Keratinocyte (primary cell): Measurements from ENCODE around the gene FOXJ1. TPM values are rescaled to one million over a fixed set of nuclear protein-coding genes. Genes with fewer than 3 reads are reported as not detected.

Experiments
- DNase-seq: peaks from one replicate; pipeline ENCODE4 v3.0.0-alpha.2; 2011; ENCODE audit warnings: low read depth, missing footprints, low spot score
- FAIRE-seq: peaks from 2 replicates; lab custom pipeline; 2011; peaks lifted over from hg19 to GRCh38; lab: Jason Lieb, UNC
- H2AFZ ChIP-seq: 2 replicates; pipeline ENCODE4 v1.6.0; 2012; ENCODE audit warnings: low read length, control low read depth, inconsistent platforms; ENCODE audit not compliant: control insufficient read depth
- H3K27ac ChIP-seq: 2 replicates; pipeline ENCODE4 v1.5.1; 2011; ENCODE audit warnings: low read length; ENCODE audit not compliant: control insufficient read depth, insufficient read depth
- H3K27me3 ChIP-seq: 3 replicates; pipeline ENCODE4 v1.6.0; 2011; ENCODE audit warnings: low read length; ENCODE audit not compliant: control insufficient read depth, insufficient read depth; ENCODE audit errors: extremely low read depth
- H3K36me3 ChIP-seq, 2 experiments: 2 replicates in 1 of 2; 3 replicates in 1 of 2; pipeline ENCODE4 v1.5.1; 2011; ENCODE audit warnings: low read length in 2 of 2, mild to moderate bottlenecking in 1 of 2; ENCODE audit not compliant: control insufficient read depth in 2 of 2, insufficient read depth in 2 of 2; ENCODE audit errors: extremely low read depth in 1 of 2
- H3K4me1 ChIP-seq: 3 replicates; pipeline ENCODE4 v1.5.1; 2011; ENCODE audit warnings: low read length; ENCODE audit not compliant: control insufficient read depth, insufficient read depth; ENCODE audit errors: extremely low read depth
- H3K4me2 ChIP-seq: 3 replicates; pipeline ENCODE4 v1.6.0; 2011; ENCODE audit warnings: low read depth, low read length; ENCODE audit not compliant: control insufficient read depth, insufficient read depth; ENCODE audit errors: extremely low read depth
- H3K4me3 ChIP-seq, 3 experiments: fragments of 200-600 bp in 1 of 3; sonication (generic) in 1 of 3; 2 replicates in 2 of 3; 3 replicates in 1 of 3; pipeline ENCODE4 v1.5.1; 2011 to 2016; ENCODE audit warnings: low read length in 3 of 3, mild to moderate bottlenecking in 3 of 3, control low read depth in 2 of 3, inconsistent platforms in 1 of 3, low read depth in 1 of 3, mixed read lengths in 1 of 3, mixed run types in 1 of 3, moderate library complexity in 1 of 3; ENCODE audit not compliant: control insufficient read depth in 2 of 3, insufficient read depth in 2 of 3; ENCODE audit errors: extremely low read depth in 1 of 3
- H3K79me2 ChIP-seq: 2 replicates; pipeline ENCODE4 v1.6.0; 2012; ENCODE audit warnings: low read length; ENCODE audit not compliant: control insufficient read depth, insufficient read depth
- H3K9ac ChIP-seq: 3 replicates; pipeline ENCODE4 v1.6.0; 2011; ENCODE audit warnings: low read length; ENCODE audit not compliant: control insufficient read depth, insufficient read depth; ENCODE audit errors: extremely low read depth
- H3K9me1 ChIP-seq: 3 replicates; pipeline ENCODE4 v1.6.0; 2011; ENCODE audit warnings: low read length; ENCODE audit not compliant: control insufficient read depth, insufficient read depth; ENCODE audit errors: extremely low read depth
- H3K9me3 ChIP-seq: 2 replicates; pipeline ENCODE4 v1.5.1; 2012; ENCODE audit warnings: low read depth, low read length; ENCODE audit not compliant: control insufficient read depth
- H4K20me1 ChIP-seq: 3 replicates; pipeline ENCODE4 v1.6.0; 2011; ENCODE audit warnings: low read length; ENCODE audit not compliant: control insufficient read depth, insufficient read depth; ENCODE audit errors: extremely low read depth
- EZH2 ChIP-seq: IDR thresholded peaks from one replicate; pipeline ENCODE4 v1.6.1; 2012; ENCODE audit warnings: inconsistent platforms, mild to moderate bottlenecking, low read length, moderate library complexity
- dilution Hi-C: fragments of 300-500 bp; cut with MboI; formaldehyde crosslinking; loops from one replicate; pipeline ENCODE4 v1.7.0; 2020; ENCODE audit warnings: low sequenced_read_pairs; ENCODE audit not compliant: extremely low pct_ligation_motif_present
- polyA plus RNA-seq, 5 experiments: library from polyadenylated mRNA; depleted of rRNA in 3 of 5; stranded (reverse) in 3 of 5; stranded (forward) in 1 of 5; unstranded in 1 of 5; fragments of >200 nt; gene quantifications; 1 replicate in 1 of 5; 2 replicates in 3 of 5; 3 replicates in 1 of 5; pipeline versions ENCODE4 v1.2.1 to v1.2.3, GENCODE V29; 2011 to 2012; ENCODE audit warnings: missing spikeins in 2 of 5, low read depth in 1 of 5, low replicate concordance in 1 of 5
- TF ChIP-seq, protein P1 (sequence below), 3 experiments: IDR thresholded peaks in 1 of 3; conservative IDR thresholded peaks in 1 of 3; optimal IDR thresholded peaks in 1 of 3; 2 replicates in 2 of 3; 3 replicates in 1 of 3; pipeline versions ENCODE3 to v1.5.1; 2011; ENCODE audit warnings: low read length in 3 of 3, mild to moderate bottlenecking in 3 of 3, moderate library complexity in 2 of 3, control low read depth in 1 of 3, inconsistent platforms in 1 of 3; ENCODE audit not compliant: insufficient read depth in 2 of 3; ENCODE audit errors: extremely low read depth in 1 of 3

The FOXJ1 gene
- polyA plus RNA-seq, 1 donor (not counting 4 experiments of a cell fraction or from before 2014, with no cell fraction given) = 0.03 TPM

DNA sequence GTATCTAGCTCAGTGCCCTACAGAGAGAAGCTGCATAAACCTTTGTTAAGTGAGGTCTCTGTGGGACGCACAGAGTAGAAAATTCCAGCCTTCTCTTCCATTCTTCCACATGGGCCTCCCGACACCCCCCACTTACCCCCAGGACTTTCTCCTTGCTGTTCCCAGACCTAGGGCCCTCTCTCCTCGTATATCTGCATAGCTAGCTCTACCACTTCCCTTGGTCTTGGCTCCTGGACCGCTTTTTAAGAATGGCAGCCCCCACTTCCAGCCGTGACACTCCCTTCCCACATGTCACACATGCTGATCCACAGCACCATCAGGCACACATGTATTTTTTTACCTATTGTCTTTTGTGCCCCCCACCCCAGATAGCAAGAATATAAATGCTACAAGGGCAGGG, 16.7 kb upstream of the FOXJ1 start:
- Histone ChIP-seq H3K4me1 (no peaks in the 10 kb centered on the region), H3K27me3 (peaks cover 8% of the 10 kb centered on the region), H3K27ac (no peak overlapping the region), H3K36me3 (no peaks in the 10 kb centered on the region), H3K9me3 (no peaks in the 10 kb centered on the region), H3K4me2 (no peak overlapping the region), H3K4me3 (no peak overlapping the region), H3K9ac (no peak overlapping the region), H4K20me1 (no peaks in the 10 kb centered on the region), H3K79me2 (no peaks in the 10 kb centered on the region), H2AFZ (no peak overlapping the region), H3K9me1 (no peaks in the 10 kb centered on the region)
- FAIRE-seq (no peak), DNase-seq (no peak)
- TF ChIP-seq, protein P1, sequence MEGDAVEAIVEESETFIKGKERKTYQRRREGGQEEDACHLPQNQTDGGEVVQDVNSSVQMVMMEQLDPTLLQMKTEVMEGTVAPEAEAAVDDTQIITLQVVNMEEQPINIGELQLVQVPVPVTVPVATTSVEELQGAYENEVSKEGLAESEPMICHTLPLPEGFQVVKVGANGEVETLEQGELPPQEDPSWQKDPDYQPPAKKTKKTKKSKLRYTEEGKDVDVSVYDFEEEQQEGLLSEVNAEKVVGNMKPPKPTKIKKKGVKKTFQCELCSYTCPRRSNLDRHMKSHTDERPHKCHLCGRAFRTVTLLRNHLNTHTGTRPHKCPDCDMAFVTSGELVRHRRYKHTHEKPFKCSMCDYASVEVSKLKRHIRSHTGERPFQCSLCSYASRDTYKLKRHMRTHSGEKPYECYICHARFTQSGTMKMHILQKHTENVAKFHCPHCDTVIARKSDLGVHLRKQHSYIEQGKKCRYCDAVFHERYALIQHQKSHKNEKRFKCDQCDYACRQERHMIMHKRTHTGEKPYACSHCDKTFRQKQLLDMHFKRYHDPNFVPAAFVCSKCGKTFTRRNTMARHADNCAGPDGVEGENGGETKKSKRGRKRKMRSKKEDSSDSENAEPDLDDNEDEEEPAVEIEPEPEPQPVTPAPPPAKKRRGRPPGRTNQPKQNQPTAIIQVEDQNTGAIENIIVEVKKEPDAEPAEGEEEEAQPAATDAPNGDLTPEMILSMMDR (optimal IDR thresholded peaks at IDR 0.05 in 1 of 3, IDR thresholded peaks at IDR 0.05 in 1 of 3, conservative IDR thresholded peaks at IDR 0.05 in 1 of 3; ENCODE audit: extremely low read depth in 1 of 3, insufficient read depth in 2 of 3, low read length in 3 of 3) = no peak
- TF ChIP-seq EZH2 = no peak
- dilution Hi-C loops = no loop called here

DNA sequence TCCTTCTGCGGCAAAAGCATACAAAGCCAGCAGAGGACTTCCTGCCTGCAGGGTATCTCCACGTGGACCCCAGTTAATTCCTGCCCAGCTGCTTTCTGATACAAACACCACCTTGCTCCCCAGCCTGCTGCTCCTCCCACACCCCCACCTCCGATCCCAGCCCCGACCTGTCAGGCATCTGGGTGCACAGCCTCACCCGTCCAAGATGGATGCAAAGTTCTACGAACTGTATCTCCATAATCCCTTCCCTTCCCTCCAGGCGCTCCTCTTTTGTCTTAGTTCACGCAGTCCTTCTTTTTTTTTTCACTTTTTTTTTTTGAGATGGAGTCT, 15.6 kb upstream of the FOXJ1 start:
- Histone ChIP-seq H3K4me2 (no peak overlapping the region), H3K9me1 (no peaks in the 10 kb centered on the region), H3K27ac (no peak overlapping the region), H3K79me2 (no peaks in the 10 kb centered on the region), H3K36me3 (no peaks in the 10 kb centered on the region), H3K9me3 (no peaks in the 10 kb centered on the region), H3K27me3 (peaks cover 13% of the 10 kb centered on the region), H3K4me3 (no peak overlapping the region), H3K4me1 (no peaks in the 10 kb centered on the region), H4K20me1 (no peaks in the 10 kb centered on the region), H2AFZ (no peak overlapping the region), H3K9ac (no peak overlapping the region)
- FAIRE-seq (no peak), DNase-seq (no peak)
- no peak for TF ChIP-seq EZH2
- TF ChIP-seq, protein P1 (optimal IDR thresholded peaks at IDR 0.05 in 1 of 3, IDR thresholded peaks at IDR 0.05 in 1 of 3, conservative IDR thresholded peaks at IDR 0.05 in 1 of 3; ENCODE audit: extremely low read depth in 1 of 3, insufficient read depth in 2 of 3, low read length in 3 of 3) = no peak
- dilution Hi-C loops = no loop called here
